H9 (cell line): Measurements from ENCODE around the gene IQCM. TPM values are rescaled to one million over a fixed set of nuclear protein-coding genes. Genes with fewer than 3 reads are reported as not detected.
A peak's percentile ranks its signal among the peaks of the same experiment; 100 is the strongest.

ENCODE experiments used
- DNase-seq: peaks from one replicate; pipeline ENCODE4 v3.0.0-alpha.2; 2017
- H2AFZ ChIP-seq: one replicate; pipeline ENCODE4 v1.6.1; 2013; ENCODE audit warnings: mild to moderate bottlenecking, low read length, control low read depth, moderate library complexity
- H2AK5ac ChIP-seq: 2 replicates; pipeline ENCODE4 v1.6.1; 2013; ENCODE audit warnings: low read length, control low read depth, mixed read lengths; ENCODE audit not compliant: insufficient read length
- H2BK120ac ChIP-seq: one replicate; pipeline ENCODE4 v1.6.1; 2013; ENCODE audit warnings: low read depth, mild to moderate bottlenecking, low read length, control low read depth, inconsistent platforms; ENCODE audit not compliant: poor library complexity, severe bottlenecking
- H2BK12ac ChIP-seq: 2 replicates; pipeline ENCODE4 v1.6.1; 2013; ENCODE audit warnings: low read length, control low read depth, mixed read lengths, low read depth; ENCODE audit not compliant: insufficient read length
- H2BK15ac ChIP-seq: 2 replicates; pipeline ENCODE4 v1.6.1; 2013; ENCODE audit warnings: low read depth, low read length, control low read depth
- H2BK20ac ChIP-seq: one replicate; pipeline ENCODE4 v1.6.1; 2013; ENCODE audit warnings: low read depth, mild to moderate bottlenecking, low read length, control low read depth, inconsistent platforms; ENCODE audit not compliant: poor library complexity, severe bottlenecking
- H2BK5ac ChIP-seq: 2 replicates; pipeline ENCODE4 v1.6.1; 2013; ENCODE audit warnings: low read length, control low read depth, mixed read lengths; ENCODE audit not compliant: insufficient read length
- H3K14ac ChIP-seq: 2 replicates; pipeline ENCODE4 v1.6.1; 2013; ENCODE audit warnings: low read length, control low read depth; ENCODE audit not compliant: insufficient read depth
- H3K18ac ChIP-seq: 2 replicates; pipeline ENCODE4 v1.6.1; 2013; ENCODE audit warnings: low read depth, mild to moderate bottlenecking, mixed read lengths, low read length, control low read depth; ENCODE audit not compliant: insufficient read length
- H3K23ac ChIP-seq: 2 replicates; pipeline ENCODE4 v1.6.1; 2013; ENCODE audit warnings: low read length, control low read depth, mixed read lengths, low read depth; ENCODE audit not compliant: insufficient read length
- H3K23me2 ChIP-seq: 2 replicates; pipeline ENCODE4 v1.6.1; 2013; ENCODE audit warnings: low read depth, mild to moderate bottlenecking, mixed read lengths, low read length, control low read depth; ENCODE audit not compliant: insufficient read length, poor library complexity, severe bottlenecking
- H3K27ac ChIP-seq: 2 replicates; pipeline ENCODE4 v1.5.1; 2013; ENCODE audit warnings: low read length, control low read depth, mixed read lengths, low read depth; ENCODE audit not compliant: insufficient read length
- H3K27me3 ChIP-seq: 2 replicates; pipeline ENCODE4 v1.6.1; 2013; ENCODE audit warnings: low read length, control low read depth, inconsistent platforms; ENCODE audit not compliant: insufficient read depth
- H3K4ac ChIP-seq: 2 replicates; pipeline ENCODE4 v1.6.1; 2013; ENCODE audit warnings: low read depth, mild to moderate bottlenecking, control low read depth, inconsistent platforms, low read length, moderate library complexity
- H3K4me1 ChIP-seq: 2 replicates; pipeline ENCODE4 v1.6.1; 2013; ENCODE audit warnings: low read length, control low read depth, inconsistent platforms; ENCODE audit not compliant: insufficient read depth
- H3K4me2 ChIP-seq: 2 replicates; pipeline ENCODE4 v1.6.1; 2013; ENCODE audit warnings: low read length, control low read depth, mixed read lengths; ENCODE audit not compliant: insufficient read length, insufficient read depth
- H3K56ac ChIP-seq: 2 replicates; pipeline ENCODE4 v1.6.1; 2013; ENCODE audit warnings: low read depth, mild to moderate bottlenecking, mixed read lengths, low read length, control low read depth; ENCODE audit not compliant: insufficient read length
- H3K79me1 ChIP-seq: 2 replicates; pipeline ENCODE4 v1.6.1; 2013; ENCODE audit warnings: low read depth, mild to moderate bottlenecking, moderate library complexity, low read length, control low read depth, inconsistent platforms; ENCODE audit not compliant: insufficient read depth, poor library complexity, severe bottlenecking
- H3K79me2 ChIP-seq: 2 replicates; pipeline ENCODE4 v1.6.1; 2013; ENCODE audit warnings: low read length, control low read depth, inconsistent platforms; ENCODE audit not compliant: insufficient read depth
- H3K9ac ChIP-seq: 2 replicates; pipeline ENCODE4 v1.6.1; 2013; ENCODE audit warnings: low read length, control low read depth, mixed read lengths; ENCODE audit not compliant: insufficient read length; ENCODE audit errors: extremely low read depth
- H3K9me3 ChIP-seq: one replicate; pipeline ENCODE4 v1.6.1; 2013; ENCODE audit warnings: low read depth, low read length, inconsistent platforms; ENCODE audit not compliant: control insufficient read depth
- H3T11ph ChIP-seq: one replicate; pipeline ENCODE4 v1.6.1; 2013; ENCODE audit warnings: mild to moderate bottlenecking, low read length, control low read depth, inconsistent platforms
- H4K20me1 ChIP-seq: one replicate; pipeline ENCODE4 v1.6.1; 2013; ENCODE audit not compliant: control insufficient read depth, insufficient read length, insufficient read depth
- H4K5ac ChIP-seq: 2 replicates; pipeline ENCODE4 v1.6.1; 2013; ENCODE audit warnings: low read depth, mild to moderate bottlenecking, mixed read lengths, low read length, control low read depth; ENCODE audit not compliant: insufficient read length
- H4K8ac ChIP-seq: replicated peaks from 2 replicates; pipeline ENCODE4 v1.6.1; 2013; ENCODE audit warnings: low read length, control low read depth, mixed read lengths, low read depth; ENCODE audit not compliant: insufficient read length
- H4K91ac ChIP-seq: 2 replicates; pipeline ENCODE4 v1.6.1; 2013; ENCODE audit warnings: low read depth, mild to moderate bottlenecking, moderate library complexity, mixed read lengths, low read length, control low read depth; ENCODE audit not compliant: insufficient read length
- H3K27ac Mint-ChIP-seq, 3 experiments: 2 replicates in 2 of 3; 3 replicates in 1 of 3; pipeline ENCODE4 v1.8.0; 2020 to 2021; ENCODE audit warnings: mixed read lengths in 3 of 3, mild to moderate bottlenecking in 1 of 3, moderate library complexity in 1 of 3
- H3K27me3 Mint-ChIP-seq: 2 replicates; pipeline ENCODE4 v1.8.0; 2021; ENCODE audit warnings: low read depth, mild to moderate bottlenecking, moderate library complexity, mixed read lengths
- H3K36me3 Mint-ChIP-seq, 3 experiments: 2 replicates in 2 of 3; 3 replicates in 1 of 3; pipeline ENCODE4 v1.8.0; 2020 to 2021; ENCODE audit warnings: low read depth in 3 of 3, mixed read lengths in 3 of 3; ENCODE audit not compliant: insufficient read depth in 1 of 3
- H3K4me1 Mint-ChIP-seq, 2 experiments: 2 replicates each; pipeline ENCODE4 v1.8.0; 2020; ENCODE audit warnings: mixed read lengths in 2 of 2
- H3K4me3 Mint-ChIP-seq, 2 experiments: 2 replicates in 1 of 2; 3 replicates in 1 of 2; pipeline ENCODE4 v1.8.0; 2020 to 2021; ENCODE audit warnings: mild to moderate bottlenecking in 2 of 2, mixed read lengths in 2 of 2, moderate library complexity in 1 of 2
- H3K9me3 Mint-ChIP-seq, 2 experiments: 2 replicates in 1 of 2; 3 replicates in 1 of 2; pipeline ENCODE4 v1.8.0; 2020; ENCODE audit warnings: mild to moderate bottlenecking in 2 of 2, mixed read lengths in 2 of 2, moderate library complexity in 1 of 2
- total RNA-seq: library from RNA; stranded (reverse); gene quantifications from 2 replicates; pipeline ENCODE4 v1.2.1, GENCODE V29; 2021
- TF ChIP-seq, protein P1 (sequence below): fragments of 200-600 bp; sonication (generic); conservative IDR thresholded peaks from 3 replicates; pipeline ENCODE4 v1.8.0; 2021; ENCODE audit warnings: antibody characterized with exemption, mild to moderate bottlenecking

The IQCM gene
- total RNA-seq, 1 experiment from 2014 or later, result 0.15 TPM

DNA sequence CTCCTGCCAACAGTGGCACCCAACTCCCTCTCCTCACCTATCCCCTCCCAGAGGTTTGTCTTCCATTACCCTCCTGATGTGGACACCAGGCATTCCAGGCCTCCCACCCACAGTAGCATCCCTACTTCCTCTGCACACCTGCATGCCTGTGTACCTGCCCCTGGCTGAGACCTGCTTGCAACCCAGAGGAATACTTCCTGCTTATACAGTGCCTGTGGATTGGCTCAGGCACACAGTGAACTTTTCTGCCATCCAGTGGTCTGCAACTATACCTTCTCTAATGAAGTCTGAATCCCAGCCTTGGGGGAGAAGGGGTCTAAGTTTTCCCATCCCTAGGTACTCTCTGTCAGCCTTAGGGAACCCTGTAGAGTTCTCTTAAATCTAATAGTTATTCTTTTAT is 169.9 kb downstream of the IQCM start:
- DNase-seq, result peak; percentile 69
- no peak overlapping the region for H3T11ph ChIP-seq
- H4K5ac ChIP-seq, result no peak overlapping the region
- Mint-ChIP-seq H3K4me1 (peaks cover 12% of the 10 kb centered on the region in 2 experiments), H3K4me3 (no peak overlapping the region), H3K36me3 (no peaks in the 10 kb centered on the region), H3K27ac (peak overlapping the region in 1 of 3 experiments; percentile 41; a peak in 1 of 7 replicates), H3K9me3 (no peaks in the 10 kb centered on the region), H3K27me3 (no peaks in the 10 kb centered on the region)
- no peaks in the 10 kb centered on the region for H3K9me3 ChIP-seq
- no peak overlapping the region for H3K56ac ChIP-seq
- H3K18ac ChIP-seq, result no peak overlapping the region
- no peaks in the 10 kb centered on the region for H3K23me2 ChIP-seq
- TF ChIP-seq, protein P1, sequence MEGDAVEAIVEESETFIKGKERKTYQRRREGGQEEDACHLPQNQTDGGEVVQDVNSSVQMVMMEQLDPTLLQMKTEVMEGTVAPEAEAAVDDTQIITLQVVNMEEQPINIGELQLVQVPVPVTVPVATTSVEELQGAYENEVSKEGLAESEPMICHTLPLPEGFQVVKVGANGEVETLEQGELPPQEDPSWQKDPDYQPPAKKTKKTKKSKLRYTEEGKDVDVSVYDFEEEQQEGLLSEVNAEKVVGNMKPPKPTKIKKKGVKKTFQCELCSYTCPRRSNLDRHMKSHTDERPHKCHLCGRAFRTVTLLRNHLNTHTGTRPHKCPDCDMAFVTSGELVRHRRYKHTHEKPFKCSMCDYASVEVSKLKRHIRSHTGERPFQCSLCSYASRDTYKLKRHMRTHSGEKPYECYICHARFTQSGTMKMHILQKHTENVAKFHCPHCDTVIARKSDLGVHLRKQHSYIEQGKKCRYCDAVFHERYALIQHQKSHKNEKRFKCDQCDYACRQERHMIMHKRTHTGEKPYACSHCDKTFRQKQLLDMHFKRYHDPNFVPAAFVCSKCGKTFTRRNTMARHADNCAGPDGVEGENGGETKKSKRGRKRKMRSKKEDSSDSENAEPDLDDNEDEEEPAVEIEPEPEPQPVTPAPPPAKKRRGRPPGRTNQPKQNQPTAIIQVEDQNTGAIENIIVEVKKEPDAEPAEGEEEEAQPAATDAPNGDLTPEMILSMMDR, result peak; percentile 58
- no peak overlapping the region for H2BK12ac ChIP-seq
- no peak overlapping the region for H2BK5ac ChIP-seq
- no peaks in the 10 kb centered on the region for H3K79me1 ChIP-seq
- no peak overlapping the region for H3K23ac ChIP-seq
- peaks cover 4% of the 10 kb centered on the region; the same call in 1 of the 2 replicates for H3K4me1 ChIP-seq
- no peak overlapping the region for H2AK5ac ChIP-seq
- no peak overlapping the region for H2BK120ac ChIP-seq
- H2BK20ac ChIP-seq, result no peak overlapping the region
- no peak overlapping the region for H2BK15ac ChIP-seq
- H4K91ac ChIP-seq, result no peak overlapping the region
- no peak overlapping the region for H3K27ac ChIP-seq
- H3K4me2 ChIP-seq, result no peak overlapping the region
- H3K14ac ChIP-seq, result no peak overlapping the region
- H3K9ac ChIP-seq, result no peak overlapping the region
- no peak overlapping the region for H4K8ac ChIP-seq
- no peaks in the 10 kb centered on the region for H4K20me1 ChIP-seq
- no peaks in the 10 kb centered on the region for H3K79me2 ChIP-seq
- no peak overlapping the region for H3K4ac ChIP-seq
- H3K27me3 ChIP-seq, result no peaks in the 10 kb centered on the region
- H2AFZ ChIP-seq, result no peak overlapping the region
